Epithelial cell of esophagus (primary cell): ENCODE measurements around the gene SIRPA.
A peak's percentile ranks its signal among the peaks of the same experiment; 100 is the strongest.

Source experiments
- DNase-seq: peaks from one replicate; pipeline ENCODE4 v3.0.0; 2010; ENCODE audit warnings: low read depth
- H3K4me3 ChIP-seq: 2 replicates; pipeline ENCODE4 v1.5.1; 2011; ENCODE audit warnings: mild to moderate bottlenecking, low read length, control low read depth
- TF ChIP-seq, protein P1 (sequence below): IDR thresholded peaks from 2 replicates; pipeline ENCODE4 v1.5.1; 2011; ENCODE audit warnings: low read depth, mild to moderate bottlenecking, low read length, control low read depth, inconsistent platforms; ENCODE audit not compliant: insufficient read depth; ENCODE audit errors: missing control alignments

The SIRPA gene

DNA sequence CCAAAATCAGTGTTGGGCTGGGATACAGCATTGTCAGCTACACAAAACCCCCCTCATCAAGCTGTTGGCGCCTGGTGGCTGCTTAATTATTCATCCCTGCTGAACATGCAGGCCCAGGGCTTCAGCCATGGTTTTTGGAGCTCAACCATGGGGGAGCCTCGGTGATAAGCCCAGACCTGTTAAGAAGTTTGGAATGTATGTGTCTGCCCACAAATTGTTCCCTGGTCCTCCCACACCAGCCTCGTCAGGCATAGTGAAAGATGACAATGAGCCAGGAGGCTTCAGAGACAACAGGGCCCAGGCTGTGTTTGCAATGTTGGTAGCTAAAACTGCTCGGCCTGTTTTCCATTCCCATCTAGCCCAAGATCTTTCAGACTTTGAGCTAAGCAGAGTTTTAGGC is 34.8 kb upstream of the SIRPA start:
- peak; percentile 78 for DNase-seq
- TF ChIP-seq, protein P1, sequence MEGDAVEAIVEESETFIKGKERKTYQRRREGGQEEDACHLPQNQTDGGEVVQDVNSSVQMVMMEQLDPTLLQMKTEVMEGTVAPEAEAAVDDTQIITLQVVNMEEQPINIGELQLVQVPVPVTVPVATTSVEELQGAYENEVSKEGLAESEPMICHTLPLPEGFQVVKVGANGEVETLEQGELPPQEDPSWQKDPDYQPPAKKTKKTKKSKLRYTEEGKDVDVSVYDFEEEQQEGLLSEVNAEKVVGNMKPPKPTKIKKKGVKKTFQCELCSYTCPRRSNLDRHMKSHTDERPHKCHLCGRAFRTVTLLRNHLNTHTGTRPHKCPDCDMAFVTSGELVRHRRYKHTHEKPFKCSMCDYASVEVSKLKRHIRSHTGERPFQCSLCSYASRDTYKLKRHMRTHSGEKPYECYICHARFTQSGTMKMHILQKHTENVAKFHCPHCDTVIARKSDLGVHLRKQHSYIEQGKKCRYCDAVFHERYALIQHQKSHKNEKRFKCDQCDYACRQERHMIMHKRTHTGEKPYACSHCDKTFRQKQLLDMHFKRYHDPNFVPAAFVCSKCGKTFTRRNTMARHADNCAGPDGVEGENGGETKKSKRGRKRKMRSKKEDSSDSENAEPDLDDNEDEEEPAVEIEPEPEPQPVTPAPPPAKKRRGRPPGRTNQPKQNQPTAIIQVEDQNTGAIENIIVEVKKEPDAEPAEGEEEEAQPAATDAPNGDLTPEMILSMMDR: no peak
- H3K4me3 ChIP-seq: no peak overlapping the region

DNA sequence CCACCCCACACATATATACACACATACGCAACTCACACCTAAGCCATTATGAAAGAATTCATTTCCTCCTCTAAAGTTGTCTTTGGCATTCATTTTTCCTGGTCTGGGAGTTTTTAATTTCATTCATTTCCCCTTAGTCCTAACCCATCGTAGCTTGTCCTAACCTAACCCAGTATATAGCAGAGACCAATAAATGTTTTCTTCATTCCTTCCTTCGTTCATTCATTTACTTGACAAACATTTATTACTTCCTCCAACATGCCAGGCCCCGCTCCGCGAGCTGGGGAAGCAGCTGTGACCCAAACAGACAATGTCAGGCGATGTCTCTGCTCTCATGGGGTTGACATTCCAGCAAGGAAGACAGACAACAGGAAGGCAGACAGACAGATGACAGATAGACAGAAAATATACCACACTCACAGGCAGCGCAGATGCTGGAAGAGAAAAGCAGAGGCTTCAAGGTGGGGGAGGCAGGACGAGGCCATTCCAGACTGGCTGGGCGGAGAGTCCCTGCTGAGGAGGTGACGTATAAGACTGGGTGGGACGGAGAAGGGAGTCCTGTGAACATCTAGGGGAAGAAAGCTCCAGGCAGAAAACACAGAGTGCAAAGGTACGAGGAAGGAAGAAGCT is 33.7 kb upstream of the SIRPA start:
- TF ChIP-seq, protein P1: no peak
- DNase-seq: no peak
- H3K4me3 ChIP-seq: no peak overlapping the region

DNA sequence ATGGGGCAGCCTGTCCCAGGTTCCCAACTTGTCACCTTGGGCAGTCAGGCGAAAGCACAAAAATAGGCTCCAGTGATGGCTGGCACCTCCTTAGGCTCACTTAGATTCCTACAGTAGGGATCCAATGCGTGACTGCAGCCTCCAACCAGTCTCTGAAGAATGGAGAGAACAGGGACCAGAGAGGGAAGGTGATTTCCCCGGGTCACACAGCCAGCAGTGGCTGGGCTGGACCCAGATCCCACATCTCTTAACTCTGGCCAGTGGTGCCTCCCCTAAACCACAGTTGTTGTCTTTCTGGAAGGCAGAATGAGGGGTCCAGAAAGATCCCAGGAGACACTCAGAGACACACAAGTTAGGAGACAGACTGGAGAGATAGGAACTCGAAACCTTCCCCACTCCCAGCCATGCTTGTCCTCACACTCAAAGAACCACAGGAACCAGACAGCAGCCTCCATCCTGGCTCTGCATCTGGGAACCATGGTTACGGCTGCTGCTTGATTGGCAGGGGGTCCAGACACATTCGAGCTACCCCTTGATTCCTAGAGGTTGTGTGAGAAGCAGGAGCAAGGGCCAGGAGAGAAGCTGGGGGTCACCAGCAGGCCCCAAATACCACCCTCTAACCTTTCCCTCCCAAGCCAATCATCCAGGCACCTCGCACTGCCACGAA is 33.1 kb upstream of the SIRPA start:
- DNase-seq: no peak
- H3K4me3 ChIP-seq: no peak overlapping the region
- TF ChIP-seq, protein P1: no peak

DNA sequence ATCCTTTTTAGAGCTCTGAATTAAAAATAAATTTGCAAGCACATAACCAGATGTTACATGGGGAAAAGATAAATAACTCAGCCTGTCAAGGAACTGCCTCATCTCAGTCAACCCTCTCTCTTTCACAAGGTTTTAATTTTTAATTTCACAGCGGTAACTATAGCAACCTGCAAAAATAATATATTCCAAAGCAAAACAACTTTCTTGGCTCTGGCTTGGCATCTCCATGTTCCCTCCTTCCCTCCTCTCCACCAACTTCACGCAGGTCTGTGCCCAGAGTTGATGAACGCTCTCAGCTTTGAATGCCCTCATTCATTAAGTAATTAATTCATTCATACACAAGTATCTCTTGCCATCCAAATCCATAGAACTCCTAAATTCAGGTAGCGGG is 32.5 kb upstream of the SIRPA start:
- H3K4me3 ChIP-seq: no peak overlapping the region
- TF ChIP-seq, protein P1: no peak
- no peak for DNase-seq

DNA sequence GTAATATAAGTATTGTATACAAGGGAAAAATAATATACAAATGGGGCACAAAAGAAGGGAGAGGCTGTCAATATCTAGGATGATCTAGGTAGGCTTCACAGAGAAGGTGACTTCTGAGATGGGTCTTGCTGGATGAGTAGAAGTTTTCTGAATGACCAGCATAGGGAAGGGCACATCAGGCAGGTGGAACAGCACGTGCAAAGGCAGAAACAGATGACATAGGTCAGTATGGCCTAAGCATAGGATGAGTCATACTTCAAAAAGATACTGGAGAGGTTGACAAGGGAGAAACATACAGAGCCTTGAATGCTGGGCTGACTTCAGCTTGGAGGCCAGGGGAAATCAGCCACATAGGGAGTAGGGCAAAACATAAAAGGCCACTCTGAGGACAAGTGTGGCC is 31.9 kb upstream of the SIRPA start:
- no peak overlapping the region for H3K4me3 ChIP-seq
- TF ChIP-seq, protein P1: no peak
- peak; percentile 41 for DNase-seq

DNA sequence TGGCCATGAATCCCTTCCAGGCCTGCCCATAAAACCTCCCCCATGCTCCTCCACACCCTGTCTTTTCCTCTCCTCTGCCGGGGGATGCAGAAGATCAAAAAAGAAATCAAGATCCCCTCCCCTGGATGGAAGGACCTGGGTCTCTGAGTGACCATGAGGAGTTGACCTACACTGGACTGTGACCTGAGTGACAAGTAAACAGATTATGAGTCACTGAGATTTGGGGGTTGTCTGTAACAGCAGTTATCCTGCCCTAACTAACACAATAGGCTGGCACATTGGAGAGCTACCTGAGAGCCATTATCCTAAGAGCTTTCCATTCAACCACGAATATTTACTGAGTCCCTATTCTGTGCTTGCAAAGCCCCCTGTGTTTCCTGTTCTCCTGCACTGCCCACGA is 28.4 kb upstream of the SIRPA start:
- DNase-seq: no peak
- TF ChIP-seq, protein P1: no peak
- H3K4me3 ChIP-seq: no peak overlapping the region

DNA sequence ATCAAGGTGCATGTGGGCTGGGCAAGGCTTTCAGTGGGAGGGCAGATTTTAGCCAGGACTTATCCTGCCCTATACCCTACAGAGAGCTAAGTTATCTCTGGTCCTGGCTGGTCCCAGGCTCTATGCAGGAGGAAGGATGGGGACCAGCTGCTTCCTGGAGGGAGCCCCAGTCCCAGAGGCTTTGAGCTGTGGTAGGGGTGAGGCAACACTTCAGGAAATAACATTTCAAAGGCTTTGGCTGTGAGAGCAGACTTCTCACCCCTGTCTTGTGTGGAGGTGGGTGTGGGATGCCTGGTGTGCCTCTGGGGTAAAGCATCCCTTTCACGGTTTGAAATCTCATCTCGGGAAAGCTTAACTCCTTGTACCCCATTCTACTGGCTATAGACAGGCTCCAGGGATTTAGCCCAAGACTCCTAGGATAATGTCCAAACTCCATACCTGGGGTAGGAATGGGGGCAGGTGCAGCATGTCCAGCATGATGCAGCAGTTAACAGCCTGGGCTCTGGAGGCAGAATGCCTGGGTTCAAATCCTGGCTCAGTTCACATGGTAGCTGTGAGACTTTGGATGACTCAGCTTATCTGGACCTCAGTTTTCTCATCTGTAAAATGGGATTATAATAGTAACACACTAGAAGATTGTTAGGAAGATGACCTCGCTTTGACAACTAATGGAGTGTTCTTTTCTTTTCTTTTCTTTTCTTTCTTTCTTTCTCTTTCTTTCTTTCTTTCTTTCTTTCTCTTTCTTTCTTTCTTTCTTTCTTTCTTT is 27.5 kb upstream of the SIRPA start:
- TF ChIP-seq, protein P1: no peak
- H3K4me3 ChIP-seq: no peak overlapping the region
- no peak for DNase-seq
